HL-60 (cell line): ENCODE data around the gene XXYLT1.
"Not testable (repeated sequence)": the region's sequence is repeated elsewhere in the genome, so short reads cannot be mapped to it uniquely, and the experiment has no call there.

Experiments
- CTCF ChIP-seq: IDR thresholded peaks from one replicate; pipeline ENCODE4 v1.5.1; 2011; ENCODE audit warnings: low read length, control low read depth, inconsistent platforms; ENCODE audit not compliant: insufficient read depth
- POLR2AphosphoS5 ChIP-seq: IDR thresholded peaks from 2 replicates; pipeline ENCODE4 v1.6.1; 2012; ENCODE audit warnings: low read depth
- SPI1 ChIP-seq: IDR thresholded peaks from 2 replicates; pipeline ENCODE4 v1.6.1; 2012; ENCODE audit warnings: low read depth, mild to moderate bottlenecking, borderline replicate concordance
- TF ChIP-seq, protein P1 (sequence below): IDR thresholded peaks from 2 replicates; pipeline ENCODE4 v1.6.1; 2012; ENCODE audit warnings: low read depth; ENCODE audit not compliant: insufficient replicate concordance

GRCh38 chr3:195186710-195187047 lies 84.3 kb downstream of the XXYLT1 start:
- not testable (repeated sequence) for TF ChIP-seq CTCF, POLR2AphosphoS5, SPI1
- TF ChIP-seq, protein P1, sequence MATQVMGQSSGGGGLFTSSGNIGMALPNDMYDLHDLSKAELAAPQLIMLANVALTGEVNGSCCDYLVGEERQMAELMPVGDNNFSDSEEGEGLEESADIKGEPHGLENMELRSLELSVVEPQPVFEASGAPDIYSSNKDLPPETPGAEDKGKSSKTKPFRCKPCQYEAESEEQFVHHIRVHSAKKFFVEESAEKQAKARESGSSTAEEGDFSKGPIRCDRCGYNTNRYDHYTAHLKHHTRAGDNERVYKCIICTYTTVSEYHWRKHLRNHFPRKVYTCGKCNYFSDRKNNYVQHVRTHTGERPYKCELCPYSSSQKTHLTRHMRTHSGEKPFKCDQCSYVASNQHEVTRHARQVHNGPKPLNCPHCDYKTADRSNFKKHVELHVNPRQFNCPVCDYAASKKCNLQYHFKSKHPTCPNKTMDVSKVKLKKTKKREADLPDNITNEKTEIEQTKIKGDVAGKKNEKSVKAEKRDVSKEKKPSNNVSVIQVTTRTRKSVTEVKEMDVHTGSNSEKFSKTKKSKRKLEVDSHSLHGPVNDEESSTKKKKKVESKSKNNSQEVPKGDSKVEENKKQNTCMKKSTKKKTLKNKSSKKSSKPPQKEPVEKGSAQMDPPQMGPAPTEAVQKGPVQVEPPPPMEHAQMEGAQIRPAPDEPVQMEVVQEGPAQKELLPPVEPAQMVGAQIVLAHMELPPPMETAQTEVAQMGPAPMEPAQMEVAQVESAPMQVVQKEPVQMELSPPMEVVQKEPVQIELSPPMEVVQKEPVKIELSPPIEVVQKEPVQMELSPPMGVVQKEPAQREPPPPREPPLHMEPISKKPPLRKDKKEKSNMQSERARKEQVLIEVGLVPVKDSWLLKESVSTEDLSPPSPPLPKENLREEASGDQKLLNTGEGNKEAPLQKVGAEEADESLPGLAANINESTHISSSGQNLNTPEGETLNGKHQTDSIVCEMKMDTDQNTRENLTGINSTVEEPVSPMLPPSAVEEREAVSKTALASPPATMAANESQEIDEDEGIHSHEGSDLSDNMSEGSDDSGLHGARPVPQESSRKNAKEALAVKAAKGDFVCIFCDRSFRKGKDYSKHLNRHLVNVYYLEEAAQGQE = not testable (repeated sequence)
